Aorta (tissue), 5 donors: ENCODE measurements around the gene SURF4. TPM values are rescaled to one million over a fixed set of nuclear protein-coding genes. Genes with fewer than 3 reads are reported as not detected.
"Not testable (repeated sequence)": the region's sequence is repeated elsewhere in the genome, so short reads cannot be mapped to it uniquely, and the experiment has no call there.

Source experiments
- ATAC-seq: fragments of 200-7000 bp; cut with Tn5 transposase; one replicate; pipeline ENCODE4 v1.9.1; 2022; ENCODE audit warnings: moderate library complexity; ENCODE audit not compliant: low FRiP score
- DNase-seq, 2 donors: peaks; one replicate each; pipeline ENCODE4 v3.0.0-alpha.2; 2020
- H3K27ac ChIP-seq, 2 donors: one replicate each; pipeline ENCODE4 v1.5.1; 2013; ENCODE audit warnings: low read length in 2 of 2, mild to moderate bottlenecking in 2 of 2, moderate library complexity in 2 of 2, control low read depth in 1 of 2, inconsistent platforms in 1 of 2, low read depth in 1 of 2
- H3K27me3 ChIP-seq, 2 donors: one replicate each; pipeline ENCODE4 v1.6.1; 2013; ENCODE audit warnings: control low read depth in 1 of 2, low read length in 1 of 2, mild to moderate bottlenecking in 1 of 2, moderate library complexity in 1 of 2; ENCODE audit not compliant: insufficient read depth in 2 of 2, control insufficient read depth in 1 of 2
- H3K36me3 ChIP-seq, 2 donors: one replicate each; pipeline ENCODE4 v1.6.1; 2013; ENCODE audit warnings: control low read depth in 1 of 2, low read length in 1 of 2, mild to moderate bottlenecking in 1 of 2; ENCODE audit not compliant: insufficient read depth in 2 of 2, control insufficient read depth in 1 of 2
- H3K4me1 ChIP-seq, 2 donors: one replicate each; pipeline ENCODE4 v1.6.1; 2013; ENCODE audit warnings: low read length in 2 of 2, control low read depth in 1 of 2, mild to moderate bottlenecking in 1 of 2, moderate library complexity in 1 of 2; ENCODE audit not compliant: insufficient read depth in 2 of 2, control insufficient read depth in 1 of 2
- H3K4me3 ChIP-seq, 2 donors: one replicate each; pipeline ENCODE4 v1.5.1; 2013; ENCODE audit warnings: low read length in 2 of 2, control low read depth in 1 of 2, mild to moderate bottlenecking in 1 of 2
- H3K9me3 ChIP-seq: one replicate; pipeline ENCODE4 v1.6.1; 2013; ENCODE audit warnings: mild to moderate bottlenecking, low read length; ENCODE audit not compliant: control insufficient read depth
- WGBS, 2 donors: extraction: QIAGEN DNeasy Blood & Tissue Kit; methylation state at CpG; one replicate each; pipeline ENCODE4 v1.1.7; 2013; 5-methylcytosine and 5-hydroxymethylcytosine counted together
- intact Hi-C, 2 donors: fragments of 100-400 bp; cut with DNase I; formaldehyde crosslinking; loops; one replicate each; pipeline versions ENCODE4 v1.14.2 to v1.15.0; 2022
- polyA plus RNA-seq, 2 donors: library from polyadenylated mRNA; stranded (reverse); fragments of 200-250 nt; gene quantifications; one replicate each; pipeline ENCODE4 v1.2.3, GENCODE V29; 2013
- total RNA-seq, 2 donors: library from RNA; stranded (reverse); fragmentation: NEBNext Ultra II Directional; extraction: Animal tissue kit (Norgen Biotek cat#: 25700); gene quantifications; one replicate each; pipeline ENCODE4 v1.2.1, GENCODE V29; 2021
- donor health status: healthy with polysubstance abuse.
- donor health status: Bipolar disorder and iron deficiency.
- donor health status: DM: no; HTN: no; CAD: no.
- donor health status: DM: no; HTN: no; CAD: no.
- donor health status: DM: yes; HTN: yes; CAD: no.

The SURF4 gene
- total and polyA plus RNA-seq, 4 donors = 42.3 to 123 (median 92.7) TPM

DNA sequence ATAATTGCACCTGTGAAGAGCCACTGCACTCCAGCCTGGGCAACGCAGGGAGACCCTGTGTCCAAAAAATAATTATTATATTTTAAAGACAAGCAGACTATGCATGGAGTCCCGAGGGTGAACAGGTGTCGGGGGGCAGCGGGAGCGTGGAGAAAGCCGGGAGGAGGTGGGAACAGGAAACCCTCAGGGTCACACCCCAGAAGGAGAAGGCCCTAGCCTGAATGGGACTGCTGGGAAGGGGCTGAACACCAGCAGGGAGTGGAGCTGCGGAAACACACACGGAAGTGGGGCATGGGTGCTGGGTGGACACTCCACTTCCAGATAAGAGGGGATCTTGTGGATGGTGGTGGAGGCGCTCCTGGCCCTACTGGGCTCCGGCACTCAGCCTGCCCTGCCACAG is 52.6 kb downstream of the SURF4 start:
- Histone ChIP-seq H3K4me3 (no peak overlapping the region), H3K27me3 (no peaks in the 10 kb centered on the region), H3K4me1 (no peaks in the 10 kb centered on the region), H3K36me3 (no peaks in the 10 kb centered on the region), H3K27ac (no peak overlapping the region), H3K9me3 (no peaks in the 10 kb centered on the region)
- no peak for ATAC-seq
- no peak for DNase-seq
- intact Hi-C loops = no loop called here
- 89% methylated on average over 10 of the region's 10 CpGs for WGBS, 2 donors

DNA sequence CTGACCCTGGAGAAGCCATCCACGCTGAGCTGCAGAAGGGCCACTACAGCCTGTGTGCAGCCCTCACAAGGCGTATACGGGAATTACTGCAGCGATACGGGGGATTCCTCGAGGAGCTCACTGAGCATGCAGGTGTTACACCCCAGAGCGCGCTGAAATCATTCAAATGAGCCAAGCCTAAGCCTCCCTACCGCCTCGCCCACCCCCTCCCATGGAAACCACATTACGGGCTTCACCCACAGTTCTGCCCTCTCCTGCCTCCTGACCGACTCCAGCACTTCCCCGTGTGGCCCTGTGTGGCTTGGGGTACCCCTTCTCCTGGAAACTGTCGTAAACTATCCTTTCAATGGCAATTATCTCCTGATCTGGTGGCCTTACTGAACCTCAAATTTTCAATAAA is 53.2 kb downstream of the SURF4 start:
- intact Hi-C loops = no loop called here
- H3K36me3 ChIP-seq = no peaks in the 10 kb centered on the region
- H3K27me3 ChIP-seq = no peaks in the 10 kb centered on the region
- no peaks in the 10 kb centered on the region for H3K9me3 ChIP-seq
- no peak overlapping the region for H3K4me3 ChIP-seq
- no peak for DNase-seq
- no peak overlapping the region for H3K27ac ChIP-seq
- 83 to 85% methylated on average over 14 of the region's 14 CpGs for WGBS, 2 donors
- ATAC-seq = no peak
- no peaks in the 10 kb centered on the region for H3K4me1 ChIP-seq

DNA sequence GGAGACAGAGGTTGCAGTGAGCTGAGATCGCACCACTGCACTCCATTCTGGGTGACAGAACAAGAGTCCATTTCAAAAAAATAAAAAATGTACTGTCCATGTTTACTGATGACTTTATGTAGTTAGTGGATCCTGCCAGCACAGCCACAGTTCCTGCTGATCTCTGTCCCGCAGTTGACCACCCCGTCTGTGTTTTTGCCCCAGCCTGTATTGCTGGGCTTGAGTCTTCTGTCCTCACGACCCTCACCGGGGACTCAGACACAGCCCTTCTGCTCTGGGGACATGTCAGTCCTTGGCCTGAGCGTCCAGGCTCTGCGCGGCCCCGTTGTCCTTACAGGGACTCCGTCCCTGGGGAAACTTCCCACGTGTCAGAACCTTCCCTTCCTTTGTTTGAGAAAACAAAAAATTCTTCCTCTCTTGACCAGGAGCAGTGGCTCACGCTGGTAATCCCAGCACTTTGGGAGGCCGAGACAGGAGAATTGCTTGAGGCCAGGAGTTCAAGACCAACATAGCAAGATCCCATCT is 54.4 kb downstream of the SURF4 start:
- no peak overlapping the region for H3K4me3 ChIP-seq
- intact Hi-C loops = no loop called here
- H3K9me3 ChIP-seq = no peaks in the 10 kb centered on the region
- no peaks in the 10 kb centered on the region for H3K4me1 ChIP-seq
- 77 to 79% methylated on average over 13 of the region's 13 CpGs for WGBS, 2 donors
- no peak for ATAC-seq
- H3K36me3 ChIP-seq = no peaks in the 10 kb centered on the region
- DNase-seq = no peak
- H3K27me3 ChIP-seq = no peaks in the 10 kb centered on the region
- no peak overlapping the region for H3K27ac ChIP-seq

DNA sequence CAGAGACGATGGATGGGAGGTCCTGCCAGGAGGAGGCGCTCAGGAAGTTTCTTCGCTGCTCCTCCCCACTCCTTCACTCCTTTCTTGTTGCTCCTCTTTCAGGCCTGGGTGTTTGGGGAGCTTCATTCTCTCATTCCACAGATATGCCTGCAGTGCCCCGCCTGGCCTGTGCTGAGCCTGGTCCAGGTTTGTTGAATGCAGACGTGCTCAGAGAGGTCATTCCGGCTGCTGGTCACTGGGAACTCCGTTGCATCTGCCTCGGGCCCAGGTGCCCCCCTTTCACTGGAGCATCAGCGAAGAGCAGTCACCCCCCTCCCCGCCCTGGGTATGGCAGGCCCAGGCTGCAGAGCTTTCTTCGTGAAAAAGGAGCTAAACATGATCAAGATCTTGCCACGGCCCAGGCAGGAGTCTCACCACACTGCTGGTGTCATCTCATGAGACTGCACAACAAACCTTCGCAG is 55.4 kb downstream of the SURF4 start:
- Histone ChIP-seq H3K27ac (no peak overlapping the region), H3K27me3 (no peaks in the 10 kb centered on the region), H3K36me3 (no peaks in the 10 kb centered on the region), H3K4me3 (no peak overlapping the region), H3K9me3 (no peaks in the 10 kb centered on the region), H3K4me1 (no peaks in the 10 kb centered on the region)
- ATAC-seq (no peak), DNase-seq (peak in 1 of 2 donors; percentile 18)
- intact Hi-C loops = no loop called here
- 77 to 80% methylated on average over 13 of the region's 13 CpGs for WGBS, 2 donors

DNA sequence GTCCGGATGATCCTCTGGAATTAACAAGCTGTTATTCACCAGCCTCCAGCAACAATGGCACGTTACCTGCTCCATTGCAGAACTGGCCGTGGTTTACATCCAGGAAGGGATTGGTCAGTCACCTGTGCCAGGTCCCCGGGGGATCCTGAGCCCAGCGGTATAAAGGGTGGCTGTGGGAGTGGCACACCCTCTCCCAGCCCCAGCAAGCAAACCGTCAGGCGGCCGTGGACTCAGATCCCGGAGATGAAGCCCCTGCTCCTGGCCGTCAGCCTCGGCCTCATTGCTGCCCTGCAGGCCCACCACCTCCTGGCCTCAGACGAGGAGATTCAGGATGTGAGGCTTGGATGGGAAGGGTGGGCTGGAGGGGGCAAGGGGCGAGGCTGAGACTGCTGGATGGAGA is 58.3 kb downstream of the SURF4 start:
- H3K4me1 ChIP-seq, ATAC-seq, H3K27me3 ChIP-seq, DNase-seq, H3K27ac ChIP-seq, H3K4me3 ChIP-seq, intact Hi-C loops, H3K9me3 ChIP-seq, H3K36me3 ChIP-seq: not testable (repeated sequence)
- 72 to 79% methylated on average over 13 of the region's 13 CpGs for WGBS, 2 donors

DNA sequence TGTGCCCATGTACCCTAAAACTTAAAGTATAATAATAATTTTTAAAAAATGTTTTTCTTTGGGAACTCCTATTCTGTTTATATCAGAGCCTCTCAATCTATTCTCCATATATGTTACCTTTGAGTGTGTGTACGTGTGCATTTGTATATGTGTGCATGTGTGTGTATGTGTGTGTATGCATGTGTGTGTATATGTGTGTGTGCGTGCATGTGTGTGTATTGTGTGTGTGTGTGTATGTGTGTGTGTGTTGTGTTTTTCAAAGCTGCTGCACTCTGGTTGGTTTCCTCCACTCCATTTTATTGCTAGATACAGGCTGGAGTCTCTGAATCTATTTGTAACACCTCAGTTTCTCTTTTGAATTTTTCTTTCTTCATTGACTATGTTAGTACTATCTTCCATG is 59.9 kb downstream of the SURF4 start:
- WGBS, 2 donors = 64 to 82% methylated on average over 2 of the region's 2 CpGs
- no peaks in the 10 kb centered on the region for H3K36me3 ChIP-seq
- ATAC-seq (no peak), DNase-seq (no peak)
- no peaks in the 10 kb centered on the region for H3K27me3 ChIP-seq
- intact Hi-C loops = no loop called here
- no peaks in the 10 kb centered on the region for H3K4me1 ChIP-seq
- no peak overlapping the region for H3K27ac ChIP-seq
- no peak overlapping the region for H3K4me3 ChIP-seq
- no peaks in the 10 kb centered on the region for H3K9me3 ChIP-seq

Other genes starting within 250 kb of the SURF4 start
- 10 to 100 TPM; 12.9 to 28.9 TPM for gene GBGT1, start 212.1 kb downstream of the SURF4 start, total RNA-seq
- 1 to 10 TPM; 2.8 to 5.5 TPM for gene GBGT1, start 212.1 kb downstream of the SURF4 start, polyA plus RNA-seq
- gene OBP2B, start 166.8 kb downstream of the SURF4 start, total RNA-seq = not detected
- not detected for gene OBP2B, start 166.8 kb downstream of the SURF4 start, polyA plus RNA-seq
- 1 to 10 TPM; 1.4 to 3.3 TPM for gene ABO, start 100.9 kb downstream of the SURF4 start, total RNA-seq
- 1 to 10 TPM in 1 of 2 donors, under 1 TPM in 1; 0.43 to 1.8 TPM for gene ABO, start 100.9 kb downstream of the SURF4 start, polyA plus RNA-seq
- gene SURF6, start 39.9 kb downstream of the SURF4 start, total RNA-seq = 10 to 100 TPM; 13.3 to 16.3 TPM
- gene SURF6, start 39.9 kb downstream of the SURF4 start, polyA plus RNA-seq = 10 to 100 TPM; 15.7 to 23.6 TPM
- gene MED22, start 27.9 kb downstream of the SURF4 start, total RNA-seq = 10 to 100 TPM; 18.6 to 37.0 TPM
- gene MED22, start 27.9 kb downstream of the SURF4 start, polyA plus RNA-seq = 10 to 100 TPM; 10.8 to 30.3 TPM
- 1,000 to 10,000 TPM; 1,304 to 1,328 TPM for gene RPL7A, start 27.8 kb downstream of the SURF4 start, total RNA-seq
- 1,000 to 10,000 TPM; 2,763 to 3,584 TPM for gene RPL7A, start 27.8 kb downstream of the SURF4 start, polyA plus RNA-seq
- gene SURF1, start 19.6 kb downstream of the SURF4 start, total RNA-seq = 10 to 100 TPM; 29.2 to 41.2 TPM
- 10 to 100 TPM; 79.5 to 85.4 TPM for gene SURF1, start 19.6 kb downstream of the SURF4 start, polyA plus RNA-seq
- gene SURF2, start 19.5 kb downstream of the SURF4 start, total RNA-seq = 1 to 10 TPM; 9.2 to 9.9 TPM
- 10 to 100 TPM; 26.6 to 29.2 TPM for gene SURF2, start 19.5 kb downstream of the SURF4 start, polyA plus RNA-seq
- gene STKLD1, start 306 bp upstream of the SURF4 start, total RNA-seq = 1 to 10 TPM in 1 of 2 donors, not detected in 1; 1.4 TPM
- 1 to 10 TPM in 1 of 2 donors, not detected in 1; 3.5 TPM for gene STKLD1, start 306 bp upstream of the SURF4 start, polyA plus RNA-seq
- 10 to 100 TPM; 10.8 to 19.1 TPM for gene REXO4, start 42.0 kb upstream of the SURF4 start, total RNA-seq
- gene REXO4, start 42.0 kb upstream of the SURF4 start, polyA plus RNA-seq = 10 to 100 TPM; 13.5 to 15.0 TPM
- gene ADAMTS13, start 46.3 kb upstream of the SURF4 start, total RNA-seq = 1 to 10 TPM; 1.3 to 3.6 TPM
- 10 to 100 TPM in 1 of 2 donors, 1 to 10 TPM in 1; 2.0 to 11.9 TPM for gene ADAMTS13, start 46.3 kb upstream of the SURF4 start, polyA plus RNA-seq
- gene CACFD1, start 83.9 kb upstream of the SURF4 start, total RNA-seq = 10 to 100 TPM; 11.5 to 15.9 TPM
- gene CACFD1, start 83.9 kb upstream of the SURF4 start, polyA plus RNA-seq = 10 to 100 TPM in 1 of 2 donors, 1 to 10 TPM in 1; 8.1 to 14.5 TPM
- gene SLC2A6, start 103.0 kb upstream of the SURF4 start, total RNA-seq = 1 to 10 TPM; 3.3 to 5.8 TPM
- 1 to 10 TPM; 1.5 to 2.6 TPM for gene SLC2A6, start 103.0 kb upstream of the SURF4 start, polyA plus RNA-seq
- gene MYMK, start 148.9 kb upstream of the SURF4 start, total RNA-seq = not detected
- not detected for gene MYMK, start 148.9 kb upstream of the SURF4 start, polyA plus RNA-seq
- gene ADAMTSL2, start 158.6 kb upstream of the SURF4 start, total RNA-seq = 10 to 100 TPM in 1 of 2 donors, 1 to 10 TPM in 1; 1.9 to 20.9 TPM
- gene ADAMTSL2, start 158.6 kb upstream of the SURF4 start, polyA plus RNA-seq = under 1 TPM in 1 of 2 donors, not detected in 1; 0.38 TPM
- gene FAM163B, start 233.3 kb upstream of the SURF4 start, total RNA-seq = not detected
- gene FAM163B, start 233.3 kb upstream of the SURF4 start, polyA plus RNA-seq = not detected